ENCODE results near the gene EIPR1. TPM values are rescaled to one million over a fixed set of nuclear protein-coding genes. Genes with fewer than 3 reads are reported as not detected.

Gene EIPR1
- total RNA-seq, result 10 to 100 TPM; 13.8 to 19.0 (median 15.3) TPM

GRCh38 chr2:3377612-3378432 is at the start of gene EIPR1:
Gene EIPR1 (minus strand): TSS chr2:3377818. CDS start chr2:3377689, 129 bp downstream.
- TF ChIP-seq POLR2A (IDR thresholded peaks at IDR 0.05; ENCODE audit: low read depth) (no peak), CTCF (IDR thresholded peaks at IDR 0.05) (no peak), EP300 (IDR thresholded peaks at IDR 0.05) (no peak), POLR2AphosphoS5 (IDR thresholded peaks at IDR 0.05) (peak; percentile 92 to 99)
- DNase-seq (ENCODE audit: extremely low spot score), result peak; percentile 99
- peaks cover 0 to 8% (median 3%) of the 10 kb centered on the region in 4 donors for H3K36me3 ChIP-seq
- H3K27ac ChIP-seq (replicated peaks in 1 of 4), result peak within 1 kb of the TSS; percentile 87 to 94 (median 91)
- H3K27me3 ChIP-seq, result no peaks in the 10 kb centered on the region
- H3K9me3 ChIP-seq, result no peaks in the 10 kb centered on the region
- peaks cover 27 to 43% (median 42%) of the 10 kb centered on the region in 4 donors for H3K4me1 ChIP-seq
- H3K4me3 ChIP-seq, result peak within 1 kb of the TSS; percentile 75 to 79 (median 77)
- intact Hi-C loops (cut with DNase I), result loop anchor here (5.0 kb wide), 2 partner anchors 84 to 199 kb away; partner anchors contain the start of gene RPS7
- WGBS, result 0% methylated on average over 26 of the region's 57 CpGs

GRCh38 chr2:3427272-3427671 is 49.7 kb upstream of the EIPR1 start:
- H3K27me3 ChIP-seq, result no peaks in the 10 kb centered on the region
- DNase-seq (ENCODE audit: extremely low spot score), result no peak
- H3K36me3 ChIP-seq, result peaks cover 25 to 84% (median 70%) of the 10 kb centered on the region in 4 donors
- intact Hi-C loops (cut with DNase I), result no loop called here
- WGBS, result 85% methylated on average over 6 of the region's 6 CpGs
- no peak overlapping the region for H3K27ac ChIP-seq (replicated peaks in 1 of 4)
- TF ChIP-seq EP300 (IDR thresholded peaks at IDR 0.05) (no peak), POLR2AphosphoS5 (IDR thresholded peaks at IDR 0.05) (no peak), POLR2A (IDR thresholded peaks at IDR 0.05; ENCODE audit: low read depth) (no peak), CTCF (IDR thresholded peaks at IDR 0.05) (no peak)
- H3K4me3 ChIP-seq, result no peak overlapping the region
- no peaks in the 10 kb centered on the region for H3K9me3 ChIP-seq
- H3K4me1 ChIP-seq, result peaks cover 0 to 4% (median 1%) of the 10 kb centered on the region in 4 donors

- intact Hi-C loops (cut with DNase I), result no loop called here
- no peaks in the 10 kb centered on the region for H3K27me3 ChIP-seq
- H3K4me3 ChIP-seq, result no peak overlapping the region
- peaks cover 0 to 6% (median 3%) of the 10 kb centered on the region in 4 donors for H3K4me1 ChIP-seq
- TF ChIP-seq EP300 (IDR thresholded peaks at IDR 0.05), result no peak
- no peak for TF ChIP-seq POLR2A (IDR thresholded peaks at IDR 0.05; ENCODE audit: low read depth)
- TF ChIP-seq CTCF (IDR thresholded peaks at IDR 0.05), result no peak
- no peak for TF ChIP-seq POLR2AphosphoS5 (IDR thresholded peaks at IDR 0.05)
- no peak for DNase-seq (ENCODE audit: extremely low spot score)
- H3K9me3 ChIP-seq, result no peaks in the 10 kb centered on the region
- peaks cover 30 to 84% (median 75%) of the 10 kb centered on the region in 4 donors for H3K36me3 ChIP-seq
- 97% methylated on average over 14 of the region's 14 CpGs for WGBS
- H3K27ac ChIP-seq (replicated peaks in 1 of 4), result no peak overlapping the region
Measured at GRCh38 chr2:3426615-3427014, 49.0 kb upstream of the EIPR1 start.

GRCh38 chr2:3424171-3424795 is 46.7 kb upstream of the EIPR1 start:
- DNase-seq (ENCODE audit: extremely low spot score), result no peak
- intact Hi-C loops (cut with DNase I), result loop anchor here (5.0 kb wide), 2 partner anchors 38 to 228 kb away; no protein-coding TSS in a partner anchor
- no peak for TF ChIP-seq POLR2A (IDR thresholded peaks at IDR 0.05; ENCODE audit: low read depth)
- TF ChIP-seq CTCF (IDR thresholded peaks at IDR 0.05), result peak in 1 of 3 experiments; percentile 8
- no peak overlapping the region for H3K4me3 ChIP-seq
- H3K36me3 ChIP-seq, result peaks cover 30 to 80% (median 70%) of the 10 kb centered on the region in 4 donors
- H3K27ac ChIP-seq (replicated peaks in 1 of 4), result no peak overlapping the region
- 93% methylated on average over 9 of the region's 9 CpGs for whole genome bisulfite sequencing
- H3K27me3 ChIP-seq, result no peaks in the 10 kb centered on the region
- peaks cover 0 to 26% (median 22%) of the 10 kb centered on the region in 4 donors for H3K4me1 ChIP-seq
- H3K9me3 ChIP-seq, result no peaks in the 10 kb centered on the region

All from esophagus muscularis mucosa (tissue), 4 donors.